ENCODE data around the gene GPD1L.

DNA sequence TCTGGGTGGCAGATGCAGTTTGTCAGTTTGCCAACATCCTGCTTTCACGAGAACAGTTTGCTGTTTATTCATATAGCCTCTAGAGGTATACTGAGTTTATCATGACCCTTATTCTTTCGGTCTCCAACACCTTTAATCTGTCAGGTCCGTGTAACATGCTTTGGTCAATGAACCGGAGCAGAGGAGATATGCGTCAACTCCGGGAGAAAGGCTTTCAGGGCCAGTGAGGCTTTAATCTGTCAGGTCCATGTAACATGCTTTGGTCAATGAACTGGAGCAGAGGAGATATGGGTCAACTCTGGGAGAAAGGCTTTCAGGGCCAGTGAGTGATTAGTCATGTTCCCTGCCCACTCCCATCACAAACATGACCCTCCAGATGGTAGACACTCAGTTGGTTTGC, 16.9 kb upstream of the GPD1L start:
- TF ChIP-seq SMC3 (conservative IDR thresholded peaks at IDR 0.05; ENCODE audit: poor library complexity) (no peak), EP300 (conservative IDR thresholded peaks at IDR 0.05; ENCODE audit: poor library complexity, severe bottlenecking) (no peak), POLR2AphosphoS5 (IDR thresholded peaks at IDR 0.05) (no peak), RAD21 (conservative IDR thresholded peaks at IDR 0.05) (no peak), TAF1 (IDR thresholded peaks at IDR 0.05; ENCODE audit: low read depth) (no peak)
- TF ChIP-seq, protein P1, sequence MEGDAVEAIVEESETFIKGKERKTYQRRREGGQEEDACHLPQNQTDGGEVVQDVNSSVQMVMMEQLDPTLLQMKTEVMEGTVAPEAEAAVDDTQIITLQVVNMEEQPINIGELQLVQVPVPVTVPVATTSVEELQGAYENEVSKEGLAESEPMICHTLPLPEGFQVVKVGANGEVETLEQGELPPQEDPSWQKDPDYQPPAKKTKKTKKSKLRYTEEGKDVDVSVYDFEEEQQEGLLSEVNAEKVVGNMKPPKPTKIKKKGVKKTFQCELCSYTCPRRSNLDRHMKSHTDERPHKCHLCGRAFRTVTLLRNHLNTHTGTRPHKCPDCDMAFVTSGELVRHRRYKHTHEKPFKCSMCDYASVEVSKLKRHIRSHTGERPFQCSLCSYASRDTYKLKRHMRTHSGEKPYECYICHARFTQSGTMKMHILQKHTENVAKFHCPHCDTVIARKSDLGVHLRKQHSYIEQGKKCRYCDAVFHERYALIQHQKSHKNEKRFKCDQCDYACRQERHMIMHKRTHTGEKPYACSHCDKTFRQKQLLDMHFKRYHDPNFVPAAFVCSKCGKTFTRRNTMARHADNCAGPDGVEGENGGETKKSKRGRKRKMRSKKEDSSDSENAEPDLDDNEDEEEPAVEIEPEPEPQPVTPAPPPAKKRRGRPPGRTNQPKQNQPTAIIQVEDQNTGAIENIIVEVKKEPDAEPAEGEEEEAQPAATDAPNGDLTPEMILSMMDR (IDR thresholded peaks at IDR 0.05; ENCODE audit: poor library complexity, severe bottlenecking) = no peak
